ENCODE measurements around the gene LARGE1. TPM values are rescaled to one million over a fixed set of nuclear protein-coding genes. Genes with fewer than 3 reads are reported as not detected.

The LARGE1 gene
- total RNA-seq, 6 experiments from 2014 or later: 12.2 to 28.3 (median 15.2) TPM

DNA sequence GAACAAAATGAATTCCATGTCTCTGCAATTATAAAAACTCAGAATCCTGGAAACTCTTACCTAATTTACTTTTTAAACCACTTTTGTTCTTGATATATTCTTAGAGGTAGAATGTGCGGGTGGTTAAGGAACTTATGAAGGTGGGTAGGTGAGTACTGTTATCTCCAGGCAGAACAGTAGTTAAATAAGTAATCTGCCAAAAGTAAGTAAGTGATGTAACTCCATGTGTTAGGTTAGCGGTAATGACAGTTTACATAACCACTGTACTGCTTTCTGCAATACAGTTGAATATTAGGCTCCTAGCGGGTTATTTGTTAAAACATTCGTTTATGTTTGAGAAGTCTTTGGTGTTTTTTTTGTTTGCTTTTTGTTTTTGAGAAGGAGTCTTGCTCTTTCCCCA, 7.1 kb downstream of the LARGE1 start:
- ATAC-seq (peak; percentile 66 to 85 (median 73)), DNase-seq (no peak)
- Histone ChIP-seq H3K4me1 (peaks cover 0 to 19% (median 7%) of the 10 kb centered on the region in 4 donors), H3K27me3 (no peaks in the 10 kb centered on the region), H3K36me3 (no peaks in the 10 kb centered on the region), H3K4me3 (no peak overlapping the region), H3K9me3 (no peaks in the 10 kb centered on the region), H3K27ac (no peak overlapping the region)
- intact Hi-C loops (cut with DNase I): no loop called here
- TF ChIP-seq, protein P1, sequence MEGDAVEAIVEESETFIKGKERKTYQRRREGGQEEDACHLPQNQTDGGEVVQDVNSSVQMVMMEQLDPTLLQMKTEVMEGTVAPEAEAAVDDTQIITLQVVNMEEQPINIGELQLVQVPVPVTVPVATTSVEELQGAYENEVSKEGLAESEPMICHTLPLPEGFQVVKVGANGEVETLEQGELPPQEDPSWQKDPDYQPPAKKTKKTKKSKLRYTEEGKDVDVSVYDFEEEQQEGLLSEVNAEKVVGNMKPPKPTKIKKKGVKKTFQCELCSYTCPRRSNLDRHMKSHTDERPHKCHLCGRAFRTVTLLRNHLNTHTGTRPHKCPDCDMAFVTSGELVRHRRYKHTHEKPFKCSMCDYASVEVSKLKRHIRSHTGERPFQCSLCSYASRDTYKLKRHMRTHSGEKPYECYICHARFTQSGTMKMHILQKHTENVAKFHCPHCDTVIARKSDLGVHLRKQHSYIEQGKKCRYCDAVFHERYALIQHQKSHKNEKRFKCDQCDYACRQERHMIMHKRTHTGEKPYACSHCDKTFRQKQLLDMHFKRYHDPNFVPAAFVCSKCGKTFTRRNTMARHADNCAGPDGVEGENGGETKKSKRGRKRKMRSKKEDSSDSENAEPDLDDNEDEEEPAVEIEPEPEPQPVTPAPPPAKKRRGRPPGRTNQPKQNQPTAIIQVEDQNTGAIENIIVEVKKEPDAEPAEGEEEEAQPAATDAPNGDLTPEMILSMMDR (IDR thresholded peaks at IDR 0.05): no peak
- TF ChIP-seq POLR2A (IDR thresholded peaks at IDR 0.05): no peak
- WGBS (ENCODE audit: insufficient coverage, low coverage, low lambda C conversion rate, missing lambda C conversion rate): 27% methylated on average over 4 of the region's 4 CpGs

DNA sequence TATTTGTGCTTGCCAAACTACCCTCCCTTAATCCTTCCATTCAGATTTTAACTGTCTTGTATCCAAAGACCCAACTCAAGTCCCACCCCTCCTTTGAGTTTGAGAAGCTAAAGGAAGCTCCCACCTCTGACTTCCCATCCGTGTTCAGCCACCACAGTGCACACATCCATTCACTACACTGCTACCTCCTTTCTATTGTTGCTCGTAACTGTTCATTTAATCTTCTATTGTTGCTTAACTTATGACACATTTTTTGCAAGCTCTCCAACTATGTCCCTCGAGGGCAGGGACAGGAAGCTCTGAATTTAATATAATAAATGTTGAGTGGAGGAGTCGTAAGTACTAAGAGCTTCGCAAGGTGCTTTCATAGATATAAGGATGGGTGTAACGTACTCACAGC, 10.4 kb downstream of the LARGE1 start:
- Histone ChIP-seq H3K36me3 (no peaks in the 10 kb centered on the region), H3K27ac (no peak overlapping the region), H3K27me3 (no peaks in the 10 kb centered on the region), H3K4me1 (peaks cover 0 to 19% (median 7%) of the 10 kb centered on the region in 4 donors), H3K9me3 (no peaks in the 10 kb centered on the region), H3K4me3 (no peak overlapping the region)
- no peak for ATAC-seq
- WGBS (ENCODE audit: insufficient coverage, low coverage, low lambda C conversion rate, missing lambda C conversion rate): 85% methylated on average over 6 of the region's 6 CpGs
- intact Hi-C loops (cut with DNase I): no loop called here
- no peak for TF ChIP-seq POLR2A (IDR thresholded peaks at IDR 0.05)
- TF ChIP-seq, protein P1 (IDR thresholded peaks at IDR 0.05): no peak
- DNase-seq: no peak

DNA sequence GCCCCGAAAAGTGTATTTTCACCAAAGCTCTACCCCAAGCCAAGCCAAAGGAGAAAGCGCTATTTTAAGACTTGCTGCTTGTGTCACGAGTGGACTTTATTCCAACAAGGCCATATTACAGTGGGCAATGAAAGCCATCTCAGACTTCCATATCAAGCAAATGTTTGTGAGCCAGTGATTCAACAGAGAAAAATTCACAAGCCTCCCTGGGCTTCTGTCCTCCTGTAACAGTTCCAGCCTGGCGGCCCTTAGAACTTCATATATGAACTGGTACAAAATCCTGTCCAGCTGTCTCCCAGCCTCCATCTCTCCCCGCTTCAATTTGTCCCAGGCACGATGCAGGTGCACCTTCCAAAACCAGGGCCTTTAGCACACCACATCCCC, 11.2 kb downstream of the LARGE1 start:
- H3K4me1 ChIP-seq: peaks cover 0 to 13% (median 4%) of the 10 kb centered on the region in 4 donors
- TF ChIP-seq, protein P1 (IDR thresholded peaks at IDR 0.05): no peak
- no peak for TF ChIP-seq POLR2A (IDR thresholded peaks at IDR 0.05)
- H3K27ac ChIP-seq: no peak overlapping the region
- H3K4me3 ChIP-seq: no peak overlapping the region
- 64% methylated on average over 3 of the region's 6 CpGs for WGBS (ENCODE audit: insufficient coverage, low coverage, low lambda C conversion rate, missing lambda C conversion rate)
- no peak for DNase-seq
- peak in 1 of 4 donors; percentile 30 for ATAC-seq
- no peaks in the 10 kb centered on the region for H3K36me3 ChIP-seq
- H3K27me3 ChIP-seq: no peaks in the 10 kb centered on the region
- no peaks in the 10 kb centered on the region for H3K9me3 ChIP-seq
- intact Hi-C loops (cut with DNase I): no loop called here

DNA sequence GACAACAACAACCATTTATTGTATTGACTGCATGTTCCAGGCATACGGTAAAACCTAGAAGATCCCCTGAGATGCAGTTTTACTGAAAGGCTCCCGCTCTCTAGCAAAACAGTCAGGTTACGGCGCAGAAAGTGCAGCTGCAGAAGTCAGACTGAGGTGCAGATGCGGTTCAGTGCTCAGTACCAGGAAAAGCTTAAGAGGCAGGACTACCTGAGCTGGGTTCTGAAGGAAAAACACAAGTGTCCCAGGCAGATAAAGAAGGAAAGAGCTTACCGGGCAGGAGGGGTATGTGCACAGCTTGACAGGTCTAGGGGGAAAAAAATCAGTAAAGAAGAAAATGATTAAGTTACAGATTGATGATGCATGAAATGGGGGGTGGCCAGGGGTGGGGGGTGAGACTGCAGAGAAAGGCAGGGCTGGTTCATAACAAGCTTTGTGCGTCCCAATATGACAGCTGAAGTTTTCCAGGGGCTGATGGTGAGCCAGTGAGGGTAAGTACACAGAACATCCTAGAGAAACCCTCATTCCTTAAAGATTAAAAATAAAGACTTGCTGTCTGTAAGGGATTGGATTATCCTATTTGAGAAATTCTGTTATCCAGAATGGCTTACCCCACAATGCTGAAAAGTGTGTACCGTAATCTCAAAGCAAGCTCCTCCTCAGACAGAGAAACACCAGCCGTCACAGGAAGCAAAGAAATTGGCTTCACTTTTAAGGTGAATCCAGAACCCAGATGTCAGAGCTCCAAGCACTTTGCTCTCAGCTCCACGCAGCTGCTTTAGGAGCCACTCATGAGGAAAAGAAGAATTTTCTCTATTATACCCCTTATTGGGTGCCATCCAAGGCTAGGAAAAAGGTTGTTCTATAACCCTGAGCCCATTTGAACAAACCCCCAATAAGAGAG, 11.9 kb downstream of the LARGE1 start:
- no peaks in the 10 kb centered on the region for H3K9me3 ChIP-seq
- no peaks in the 10 kb centered on the region for H3K36me3 ChIP-seq
- intact Hi-C loops (cut with DNase I): no loop called here
- TF ChIP-seq, protein P1 (IDR thresholded peaks at IDR 0.05): no peak
- TF ChIP-seq POLR2A (IDR thresholded peaks at IDR 0.05): no peak
- H3K4me1 ChIP-seq: peaks cover 0 to 6% (median under 1%) of the 10 kb centered on the region in 4 donors
- ATAC-seq: no peak
- WGBS (ENCODE audit: insufficient coverage, low coverage, low lambda C conversion rate, missing lambda C conversion rate): 87% methylated on average over 5 of the region's 10 CpGs
- H3K27me3 ChIP-seq: no peaks in the 10 kb centered on the region
- no peak overlapping the region for H3K27ac ChIP-seq
- no peak overlapping the region for H3K4me3 ChIP-seq
- DNase-seq: no peak
